Measurements from ENCODE around the gene KIF23.

The KIF23 gene

DNA sequence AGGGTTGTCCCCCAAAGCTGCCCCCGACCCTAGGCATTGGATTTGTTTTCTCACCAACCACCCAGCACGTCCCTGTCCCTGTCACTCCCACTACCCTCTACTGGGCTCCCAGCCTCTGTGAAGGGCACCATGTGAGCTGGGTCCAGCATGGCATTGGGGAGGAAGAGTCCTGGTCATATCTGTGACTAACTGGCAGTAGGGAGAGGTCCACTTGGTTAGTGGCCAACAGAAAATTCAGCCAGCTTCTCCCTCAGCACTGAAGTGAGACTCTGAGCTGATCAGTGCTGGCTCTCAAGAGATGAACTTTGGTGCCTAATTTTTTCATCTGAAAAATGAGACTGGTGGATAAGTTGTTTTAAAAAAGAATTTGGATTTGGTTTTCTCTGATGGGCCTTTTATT is 11.3 kb upstream of the KIF23 start:
- no peak for DNase-seq (ENCODE audit: low spot score)
- Histone ChIP-seq H3K36me3 (ENCODE audit: low read depth) (no peaks in the 10 kb centered on the region), H3K4me1 (ENCODE audit: insufficient read depth, poor library complexity, severe bottlenecking) (peaks cover 9% of the 10 kb centered on the region), H3K4me3 (ENCODE audit: severe bottlenecking) (no peak overlapping the region), H3K9me3 (ENCODE audit: severe bottlenecking) (no peaks in the 10 kb centered on the region), H3K27ac (ENCODE audit: poor library complexity, severe bottlenecking) (no peak overlapping the region), H3K27me3 (ENCODE audit: insufficient read depth, poor library complexity, severe bottlenecking) (no peaks in the 10 kb centered on the region)
- ATAC-seq (ENCODE audit: low read depth): no peak
- TF ChIP-seq CTCF (IDR thresholded peaks at IDR 0.05; ENCODE audit: poor library complexity, severe bottlenecking): no peak

DNA sequence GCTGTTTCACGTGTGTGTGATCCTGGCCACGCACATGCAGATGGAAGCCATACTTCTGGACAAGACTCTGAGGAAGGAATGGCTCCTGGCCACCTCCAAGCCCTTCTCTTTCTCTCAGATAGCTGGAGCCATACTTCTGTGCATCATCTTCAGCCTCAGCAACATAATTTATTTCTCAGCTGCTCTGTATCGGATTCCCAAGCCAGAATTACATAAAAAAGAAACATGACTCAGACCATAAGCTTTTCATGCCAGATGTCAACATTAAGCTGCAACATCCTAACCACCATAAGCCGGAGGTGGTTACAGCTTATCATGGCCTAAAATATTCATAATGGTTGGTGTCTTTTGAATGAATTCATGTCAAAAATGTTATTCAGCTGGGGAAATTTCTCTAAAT is 10.6 kb upstream of the KIF23 start:
- Histone ChIP-seq H3K4me1 (ENCODE audit: insufficient read depth, poor library complexity, severe bottlenecking) (peaks cover 9% of the 10 kb centered on the region), H3K27me3 (ENCODE audit: insufficient read depth, poor library complexity, severe bottlenecking) (no peaks in the 10 kb centered on the region), H3K27ac (ENCODE audit: poor library complexity, severe bottlenecking) (no peak overlapping the region), H3K9me3 (ENCODE audit: severe bottlenecking) (no peaks in the 10 kb centered on the region), H3K36me3 (ENCODE audit: low read depth) (no peaks in the 10 kb centered on the region), H3K4me3 (ENCODE audit: severe bottlenecking) (no peak overlapping the region)
- TF ChIP-seq CTCF (IDR thresholded peaks at IDR 0.05; ENCODE audit: poor library complexity, severe bottlenecking): no peak
- ATAC-seq (ENCODE audit: low read depth) (peak; percentile 89), DNase-seq (ENCODE audit: low spot score) (no peak)

DNA sequence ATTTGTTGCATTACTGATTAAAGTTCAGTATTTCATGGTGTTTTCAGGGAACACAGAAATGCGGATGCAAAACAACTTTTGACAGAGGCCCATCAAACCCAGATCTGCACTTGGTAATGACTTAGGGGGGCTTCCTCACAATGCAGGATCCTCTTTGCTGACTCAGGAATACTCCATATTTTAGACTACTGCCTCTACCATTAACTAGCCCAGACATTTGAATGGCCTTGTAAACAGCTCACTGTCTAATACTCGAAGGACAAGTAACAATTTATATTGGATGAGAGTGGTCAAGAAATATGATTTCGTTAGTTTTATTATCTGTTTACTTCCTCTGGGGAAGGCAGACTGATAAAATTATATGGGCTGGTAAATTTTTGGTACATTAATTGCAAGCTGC is 9.0 kb upstream of the KIF23 start:
- Histone ChIP-seq H3K36me3 (ENCODE audit: low read depth) (no peaks in the 10 kb centered on the region), H3K27me3 (ENCODE audit: insufficient read depth, poor library complexity, severe bottlenecking) (no peaks in the 10 kb centered on the region), H3K4me3 (ENCODE audit: severe bottlenecking) (no peak overlapping the region), H3K9me3 (ENCODE audit: severe bottlenecking) (no peaks in the 10 kb centered on the region), H3K27ac (ENCODE audit: poor library complexity, severe bottlenecking) (no peak overlapping the region), H3K4me1 (ENCODE audit: insufficient read depth, poor library complexity, severe bottlenecking) (peaks cover 9% of the 10 kb centered on the region)
- ATAC-seq (ENCODE audit: low read depth) (no peak), DNase-seq (ENCODE audit: low spot score) (no peak)
- TF ChIP-seq CTCF (IDR thresholded peaks at IDR 0.05; ENCODE audit: poor library complexity, severe bottlenecking): no peak

DNA sequence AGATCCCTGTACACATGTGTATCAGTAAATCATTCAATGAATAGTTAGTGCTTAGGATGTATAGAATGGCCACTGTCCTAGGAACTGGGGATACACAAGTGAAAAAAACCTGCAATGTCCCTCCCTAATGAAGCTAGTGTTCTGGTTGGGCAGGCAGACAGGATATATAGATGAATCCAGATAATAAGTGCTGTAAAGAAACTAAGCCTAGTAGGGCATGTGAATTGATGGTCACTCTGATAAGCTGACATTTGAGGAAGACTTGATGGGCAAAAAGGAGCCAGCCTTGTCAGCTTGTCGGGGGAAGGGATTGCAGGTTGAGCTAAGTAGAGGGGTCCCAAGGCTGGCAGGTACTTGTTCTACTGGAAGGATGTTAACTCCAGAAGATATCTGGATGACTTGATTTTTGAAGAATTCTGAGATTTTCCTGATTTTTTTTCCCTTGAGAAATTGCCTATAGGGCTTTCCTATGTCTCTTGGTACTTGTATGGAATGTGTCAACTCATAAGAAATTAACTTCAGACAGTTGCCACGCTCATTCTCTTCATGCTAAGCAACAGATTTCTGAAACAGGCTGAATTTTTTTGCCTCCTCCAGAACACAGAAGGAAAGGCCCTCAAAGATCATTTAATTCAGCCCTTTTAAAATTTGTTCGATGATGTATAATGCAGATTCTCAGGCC is 6.3 kb upstream of the KIF23 start:
- Histone ChIP-seq H3K9me3 (ENCODE audit: severe bottlenecking) (no peaks in the 10 kb centered on the region), H3K4me3 (ENCODE audit: severe bottlenecking) (no peak overlapping the region)

More for the DNA sequence above, 6.3 kb upstream of the KIF23 start:
- Histone ChIP-seq H3K27ac (ENCODE audit: poor library complexity, severe bottlenecking) (no peak overlapping the region), H3K36me3 (ENCODE audit: low read depth) (no peaks in the 10 kb centered on the region), H3K27me3 (ENCODE audit: insufficient read depth, poor library complexity, severe bottlenecking) (no peaks in the 10 kb centered on the region), H3K4me1 (ENCODE audit: insufficient read depth, poor library complexity, severe bottlenecking) (peaks cover 9% of the 10 kb centered on the region)
- DNase-seq (ENCODE audit: low spot score) (no peak), ATAC-seq (ENCODE audit: low read depth) (no peak)
- TF ChIP-seq CTCF (IDR thresholded peaks at IDR 0.05; ENCODE audit: poor library complexity, severe bottlenecking): no peak

All from RWPE2 (cell line).